Lung (tissue), 12 donors: Measurements from ENCODE around the gene MRPS27. TPM values are rescaled to one million over a fixed set of nuclear protein-coding genes. Genes with fewer than 3 reads are reported as not detected.

Source experiments
- ATAC-seq: fragments of 200-7000 bp; cut with Tn5 transposase; one replicate; pipeline ENCODE4 v1.9.1; 2020; ENCODE audit warnings: moderate number of reproducible peaks; ENCODE audit not compliant: insufficient read depth, low FRiP score
- DNase-seq, 3 donors: peaks; one replicate each; pipeline ENCODE4 v3.0.0-alpha.2; 2013 to 2017
- H3K27ac ChIP-seq, 2 donors: one replicate each; pipeline ENCODE4 v1.5.1; 2013; ENCODE audit warnings: mild to moderate bottlenecking in 2 of 2, moderate library complexity in 2 of 2, control low read depth in 1 of 2, inconsistent platforms in 1 of 2, low read depth in 1 of 2, low read length in 1 of 2
- H3K27me3 ChIP-seq, 3 donors: one replicate each; pipeline ENCODE4 v1.5.1; 2013; ENCODE audit warnings: low read length in 2 of 3; ENCODE audit not compliant: control insufficient read depth in 3 of 3, insufficient read depth in 3 of 3
- H3K36me3 ChIP-seq, 4 donors: one replicate each; pipeline ENCODE4 v1.5.1; 2013; ENCODE audit warnings: low read length in 4 of 4, mild to moderate bottlenecking in 1 of 4, moderate library complexity in 1 of 4; ENCODE audit not compliant: control insufficient read depth in 4 of 4, insufficient read depth in 4 of 4
- H3K4me1 ChIP-seq, 5 donors: one replicate each; pipeline ENCODE4 v1.5.1; 2013; ENCODE audit warnings: low read length in 5 of 5, mild to moderate bottlenecking in 2 of 5, moderate library complexity in 1 of 5; ENCODE audit not compliant: control insufficient read depth in 5 of 5, insufficient read depth in 5 of 5
- H3K4me3 ChIP-seq: one replicate; pipeline ENCODE4 v1.5.1; 2013; ENCODE audit warnings: mild to moderate bottlenecking, control low read depth, moderate library complexity
- H3K9ac ChIP-seq, 2 donors: one replicate each; pipeline ENCODE4 v1.5.1; 2013; ENCODE audit warnings: low read length in 2 of 2, control low read depth in 1 of 2; ENCODE audit not compliant: insufficient read depth in 1 of 2
- H3K9me3 ChIP-seq, 4 donors: one replicate each; pipeline ENCODE4 v1.5.1; 2013; ENCODE audit warnings: low read length in 3 of 4, mild to moderate bottlenecking in 1 of 4, moderate library complexity in 1 of 4; ENCODE audit not compliant: control insufficient read depth in 4 of 4, insufficient read depth in 3 of 4
- WGBS, 2 donors: extraction: QIAGEN DNeasy Blood & Tissue Kit; methylation state at CpG; one replicate each; pipeline ENCODE4 v1.1.7; 2013; 5-methylcytosine and 5-hydroxymethylcytosine counted together
- polyA plus RNA-seq, 2 donors: library from polyadenylated mRNA; stranded (reverse); fragments of 200-250 nt; gene quantifications; one replicate each; pipeline ENCODE4 v1.2.1, GENCODE V29; 2013
- total RNA-seq, 2 donors: library from RNA; depleted of rRNA in 1 of 2; stranded (reverse); fragments of >200 nt in 1 of 2; gene quantifications; one replicate each; pipeline ENCODE4 v1.2.1, GENCODE V29; 2014 to 2021
- TF ChIP-seq, protein P1 (sequence below): IDR thresholded peaks from 2 replicates; pipeline ENCODE4 v1.5.1; 2012; ENCODE audit warnings: mild to moderate bottlenecking; ENCODE audit errors: control extremely low read depth, extremely low read depth
- donor health status: control.
- donor health status: control.
- donor health status: Bipolar disorder and iron deficiency.
- donor health status: healthy.
- donor health status: DM: yes; HTN: yes; CAD: no.

Gene MRPS27
- total and polyA plus RNA-seq, 4 donors: 18.8 to 84.8 (median 32.7) TPM

GRCh38 chr5:72188166-72188565 lies 131.9 kb downstream of the MRPS27 start:
- ATAC-seq: no peak
- Histone ChIP-seq H3K9me3 (no peaks in the 10 kb centered on the region), H3K36me3 (peaks cover 0 to 6% (median 5%) of the 10 kb centered on the region in 4 donors), H3K27ac (no peak overlapping the region), H3K9ac (no peak overlapping the region), H3K4me1 (peaks cover 0 to 14% (median 3%) of the 10 kb centered on the region in 5 donors), H3K4me3 (no peak overlapping the region), H3K27me3 (no peaks in the 10 kb centered on the region)
- 89 to 92% methylated on average over 2 of the region's 2 CpGs for WGBS, 2 donors
- DNase-seq: no peak
- TF ChIP-seq, protein P1, sequence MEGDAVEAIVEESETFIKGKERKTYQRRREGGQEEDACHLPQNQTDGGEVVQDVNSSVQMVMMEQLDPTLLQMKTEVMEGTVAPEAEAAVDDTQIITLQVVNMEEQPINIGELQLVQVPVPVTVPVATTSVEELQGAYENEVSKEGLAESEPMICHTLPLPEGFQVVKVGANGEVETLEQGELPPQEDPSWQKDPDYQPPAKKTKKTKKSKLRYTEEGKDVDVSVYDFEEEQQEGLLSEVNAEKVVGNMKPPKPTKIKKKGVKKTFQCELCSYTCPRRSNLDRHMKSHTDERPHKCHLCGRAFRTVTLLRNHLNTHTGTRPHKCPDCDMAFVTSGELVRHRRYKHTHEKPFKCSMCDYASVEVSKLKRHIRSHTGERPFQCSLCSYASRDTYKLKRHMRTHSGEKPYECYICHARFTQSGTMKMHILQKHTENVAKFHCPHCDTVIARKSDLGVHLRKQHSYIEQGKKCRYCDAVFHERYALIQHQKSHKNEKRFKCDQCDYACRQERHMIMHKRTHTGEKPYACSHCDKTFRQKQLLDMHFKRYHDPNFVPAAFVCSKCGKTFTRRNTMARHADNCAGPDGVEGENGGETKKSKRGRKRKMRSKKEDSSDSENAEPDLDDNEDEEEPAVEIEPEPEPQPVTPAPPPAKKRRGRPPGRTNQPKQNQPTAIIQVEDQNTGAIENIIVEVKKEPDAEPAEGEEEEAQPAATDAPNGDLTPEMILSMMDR: no peak

DNA sequence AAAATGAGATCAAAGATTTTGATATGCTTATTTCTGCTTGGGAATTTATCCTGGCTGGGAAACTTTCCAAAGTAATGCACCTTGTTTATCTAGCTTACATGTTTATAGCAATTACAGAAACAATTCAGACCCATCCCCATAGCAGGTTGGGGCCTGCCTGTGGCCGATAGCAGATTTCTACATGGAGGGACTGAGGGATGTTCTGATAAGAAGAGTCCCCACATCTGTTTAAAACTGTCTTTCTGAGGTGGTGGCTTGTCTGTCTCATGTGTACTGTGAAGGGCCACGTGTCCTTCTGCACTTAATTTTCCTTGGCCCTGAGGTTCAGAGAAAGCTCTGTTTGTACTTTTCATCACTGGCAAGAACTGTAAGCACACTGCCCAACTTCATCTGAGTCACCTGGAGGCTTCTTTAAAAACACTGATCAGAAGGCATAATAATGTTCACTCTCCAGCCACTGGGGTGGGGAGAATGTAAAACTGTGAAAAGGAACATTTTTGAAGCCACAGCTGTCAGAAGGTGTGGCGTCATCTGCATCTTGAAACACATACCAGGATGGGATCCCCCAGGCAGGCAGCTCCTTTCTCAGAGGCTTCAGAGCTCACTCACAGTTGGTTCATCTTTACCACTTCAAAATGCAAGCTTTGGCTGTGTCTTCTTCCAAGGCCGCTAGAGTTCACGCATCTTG lies 132.5 kb downstream of the MRPS27 start:
- TF ChIP-seq, protein P1: no peak
- peaks cover 0 to 14% (median 3%) of the 10 kb centered on the region in 5 donors for H3K4me1 ChIP-seq
- 84 to 88% methylated on average over 5 of the region's 5 CpGs for WGBS, 2 donors

DNA sequence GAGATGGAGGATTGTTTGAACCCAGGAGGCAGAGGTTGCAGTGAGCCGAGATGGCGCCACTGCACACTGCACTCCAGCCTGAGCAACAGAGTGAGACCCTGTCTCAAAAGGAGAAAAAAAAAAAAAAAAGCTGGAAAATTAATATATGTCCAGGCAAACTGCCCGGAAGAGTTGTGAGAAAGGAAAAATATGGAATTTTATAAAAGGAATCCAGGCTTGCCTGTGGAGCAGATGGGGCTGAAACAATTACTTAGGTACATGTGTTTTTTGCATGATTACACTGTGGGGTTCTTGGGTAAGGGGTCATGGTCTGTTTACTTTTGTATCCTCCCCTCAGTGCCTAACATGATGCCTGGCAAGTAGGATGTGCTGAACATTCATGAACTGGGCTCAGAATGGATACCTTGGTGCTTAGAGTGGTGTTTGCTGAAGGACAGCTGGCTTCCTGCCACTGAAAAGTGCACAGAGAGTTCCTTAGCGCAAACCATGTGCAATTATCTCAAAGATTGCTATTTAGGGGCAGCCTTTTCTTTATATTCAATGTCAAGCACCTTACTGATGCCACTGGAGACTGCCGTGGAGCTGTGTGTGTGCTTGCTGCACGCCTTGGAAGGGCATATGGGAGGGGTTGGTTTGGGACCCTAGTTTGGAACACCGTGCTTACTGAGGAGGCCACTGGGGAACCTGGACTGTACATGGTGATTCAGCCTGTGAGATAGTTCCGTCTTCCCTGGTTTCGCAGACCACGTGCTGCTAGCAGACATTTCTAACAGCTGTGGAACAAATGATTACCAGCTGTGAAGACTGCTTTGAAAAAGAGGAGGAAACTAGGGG lies 134.3 kb downstream of the MRPS27 start:
- Histone ChIP-seq H3K27ac (no peak overlapping the region), H3K27me3 (no peaks in the 10 kb centered on the region), H3K9me3 (no peaks in the 10 kb centered on the region), H3K36me3 (peaks cover 0 to 6% (median 5%) of the 10 kb centered on the region in 4 donors), H3K4me3 (no peak overlapping the region), H3K4me1 (peaks cover 0 to 14% (median 3%) of the 10 kb centered on the region in 5 donors), H3K9ac (no peak overlapping the region)
- DNase-seq (peak in 2 of 3 donors; percentile 24 to 35), ATAC-seq (no peak)
- WGBS, 2 donors: 85 to 90% methylated on average over 10 of the region's 10 CpGs
- TF ChIP-seq, protein P1: no peak

More for the DNA sequence above, 132.5 kb downstream of the MRPS27 start:
- no peaks in the 10 kb centered on the region for H3K27me3 ChIP-seq
- no peak overlapping the region for H3K27ac ChIP-seq
- ATAC-seq: no peak
- H3K9me3 ChIP-seq: no peaks in the 10 kb centered on the region
- peaks cover 0 to 6% (median 5%) of the 10 kb centered on the region in 4 donors for H3K36me3 ChIP-seq
- no peak overlapping the region for H3K4me3 ChIP-seq
- no peak for DNase-seq
- H3K9ac ChIP-seq: no peak overlapping the region
